Loucy (cell line): Measurements from ENCODE around the gene UMODL1.

Experiments used
- CTCF ChIP-seq: fragments of 200-600 bp; sonication (generic); conservative IDR thresholded peaks from 2 replicates; pipeline ENCODE4 v1.5.1; 2014; ENCODE audit warnings: mild to moderate bottlenecking, antibody characterized with exemption, low read length
- EZH2phosphoT487 ChIP-seq: fragments of 200-600 bp; IDR thresholded peaks from 2 replicates; pipeline ENCODE4 v1.6.1; 2018; ENCODE audit warnings: antibody characterized with exemption, mild to moderate bottlenecking, moderate library complexity, borderline replicate concordance

DNA sequence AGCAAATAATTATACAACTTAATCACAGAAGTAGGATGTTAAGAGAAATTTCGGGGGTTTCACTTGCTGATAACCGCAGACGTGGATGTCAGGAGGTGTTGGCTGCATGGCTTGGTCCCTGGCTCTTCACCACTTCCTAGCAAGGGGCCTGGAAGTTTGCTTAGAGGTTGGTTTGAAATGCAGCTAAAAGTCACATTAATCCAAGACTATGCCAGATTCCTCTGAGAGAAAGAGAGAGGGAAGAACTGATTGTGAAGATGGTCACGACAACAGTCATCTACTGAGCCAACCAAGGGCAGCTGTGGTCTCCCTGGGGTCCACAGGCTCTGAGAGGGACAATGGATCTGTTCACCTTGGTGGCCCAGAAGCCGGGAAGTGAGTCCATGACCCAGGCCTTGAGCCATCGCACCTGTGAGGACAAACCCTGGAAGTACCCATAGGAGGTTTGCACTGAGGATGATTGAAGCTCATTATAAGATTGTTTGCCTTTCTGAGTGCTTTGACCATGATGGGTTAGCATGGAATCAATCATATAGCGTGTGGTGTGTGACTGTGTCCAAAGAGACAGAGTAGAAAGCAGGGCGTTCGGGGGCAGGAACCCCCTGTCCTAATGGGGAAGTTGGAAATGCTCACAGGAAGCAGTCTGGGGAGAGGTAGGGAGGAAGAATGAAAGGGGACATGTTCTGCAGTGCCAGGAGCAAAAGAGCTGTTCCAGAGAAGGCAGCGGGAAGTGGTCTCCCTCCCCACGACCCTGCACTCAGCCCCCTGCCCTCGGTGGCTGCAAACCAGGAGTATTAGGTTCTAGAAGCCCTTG lies 47.1 kb downstream of the UMODL1 start:
- no peak for TF ChIP-seq EZH2phosphoT487
- TF ChIP-seq CTCF: no peak
